Muscle layer of duodenum (tissue), 2 donors: ENCODE data around the gene BPNT1.

ENCODE experiments used
- H3K27ac ChIP-seq: one replicate; pipeline ENCODE4 v1.7.0; 2013; ENCODE audit warnings: mild to moderate bottlenecking, low read length
- H3K27me3 ChIP-seq: one replicate; pipeline ENCODE4 v1.7.0; 2013; ENCODE audit warnings: low read depth, mild to moderate bottlenecking, control low read depth, low read length
- H3K36me3 ChIP-seq, 2 donors: one replicate each; pipeline ENCODE4 v1.7.0; 2013; ENCODE audit warnings: low read length in 2 of 2, control low read depth in 1 of 2, mild to moderate bottlenecking in 1 of 2; ENCODE audit not compliant: insufficient read depth in 2 of 2, control insufficient read depth in 1 of 2
- H3K4me1 ChIP-seq, 2 donors: one replicate each; pipeline ENCODE4 v1.7.0; 2013; ENCODE audit warnings: low read length in 2 of 2, mild to moderate bottlenecking in 2 of 2, control low read depth in 1 of 2, moderate library complexity in 1 of 2; ENCODE audit not compliant: insufficient read depth in 2 of 2, control insufficient read depth in 1 of 2
- H3K4me3 ChIP-seq, 2 donors: one replicate each; pipeline ENCODE4 v1.7.0; 2013; ENCODE audit warnings: low read length in 2 of 2, low read depth in 1 of 2, mild to moderate bottlenecking in 1 of 2
- H3K9me3 ChIP-seq, 2 donors: one replicate each; pipeline ENCODE4 v1.7.0; 2013; ENCODE audit warnings: low read length in 2 of 2, control low read depth in 1 of 2, mild to moderate bottlenecking in 1 of 2; ENCODE audit not compliant: control insufficient read depth in 1 of 2
- donor health status: healthy.

BPNT1 gene

DNA sequence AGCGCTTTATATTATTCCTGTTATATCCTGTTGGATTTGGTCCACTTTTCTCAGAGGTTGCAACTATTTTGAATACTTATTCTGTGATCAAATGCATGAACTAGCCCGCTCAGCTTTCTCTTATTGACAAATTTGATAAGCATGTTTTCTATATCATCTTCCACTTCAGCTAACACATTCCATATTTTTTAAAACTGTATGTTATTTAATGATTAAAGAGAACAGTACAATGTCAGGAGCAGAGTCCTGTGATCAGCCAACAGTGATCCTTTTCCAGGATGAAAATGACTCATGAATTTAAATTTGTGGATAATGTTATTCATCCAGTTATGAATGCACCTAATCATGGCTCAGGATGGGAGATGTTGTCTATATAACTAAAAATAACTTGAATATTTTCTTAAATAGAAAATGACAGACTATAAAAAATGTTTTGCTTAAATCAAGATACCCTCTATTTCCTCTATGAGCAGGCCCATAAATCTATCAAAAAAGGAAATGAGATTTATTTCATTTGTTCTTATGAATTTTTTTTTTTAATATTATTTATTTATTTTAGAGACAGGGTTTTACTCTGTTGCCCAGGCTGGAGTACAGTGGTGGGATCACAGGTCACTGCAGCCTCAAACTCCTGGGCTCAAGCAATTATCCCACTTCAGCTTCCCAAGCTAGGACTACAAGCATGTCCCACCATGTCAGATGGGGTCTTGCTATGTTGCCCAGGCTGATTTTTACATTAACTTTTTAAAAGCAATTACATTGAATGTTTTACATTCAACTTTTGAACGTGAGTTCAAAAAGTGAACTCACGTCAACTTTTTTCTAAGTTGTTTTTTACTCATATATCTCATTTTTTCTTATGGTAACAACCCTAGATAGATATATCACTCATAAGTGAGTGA, 12.5 kb downstream of the BPNT1 start:
- peaks cover 15 to 21% of the 10 kb centered on the region in 2 donors for H3K36me3 ChIP-seq
- H3K4me3 ChIP-seq, result no peak overlapping the region
- no peaks in the 10 kb centered on the region for H3K4me1 ChIP-seq
- H3K9me3 ChIP-seq, result no peaks in the 10 kb centered on the region
- no peak overlapping the region for H3K27ac ChIP-seq
- no peaks in the 10 kb centered on the region for H3K27me3 ChIP-seq

DNA sequence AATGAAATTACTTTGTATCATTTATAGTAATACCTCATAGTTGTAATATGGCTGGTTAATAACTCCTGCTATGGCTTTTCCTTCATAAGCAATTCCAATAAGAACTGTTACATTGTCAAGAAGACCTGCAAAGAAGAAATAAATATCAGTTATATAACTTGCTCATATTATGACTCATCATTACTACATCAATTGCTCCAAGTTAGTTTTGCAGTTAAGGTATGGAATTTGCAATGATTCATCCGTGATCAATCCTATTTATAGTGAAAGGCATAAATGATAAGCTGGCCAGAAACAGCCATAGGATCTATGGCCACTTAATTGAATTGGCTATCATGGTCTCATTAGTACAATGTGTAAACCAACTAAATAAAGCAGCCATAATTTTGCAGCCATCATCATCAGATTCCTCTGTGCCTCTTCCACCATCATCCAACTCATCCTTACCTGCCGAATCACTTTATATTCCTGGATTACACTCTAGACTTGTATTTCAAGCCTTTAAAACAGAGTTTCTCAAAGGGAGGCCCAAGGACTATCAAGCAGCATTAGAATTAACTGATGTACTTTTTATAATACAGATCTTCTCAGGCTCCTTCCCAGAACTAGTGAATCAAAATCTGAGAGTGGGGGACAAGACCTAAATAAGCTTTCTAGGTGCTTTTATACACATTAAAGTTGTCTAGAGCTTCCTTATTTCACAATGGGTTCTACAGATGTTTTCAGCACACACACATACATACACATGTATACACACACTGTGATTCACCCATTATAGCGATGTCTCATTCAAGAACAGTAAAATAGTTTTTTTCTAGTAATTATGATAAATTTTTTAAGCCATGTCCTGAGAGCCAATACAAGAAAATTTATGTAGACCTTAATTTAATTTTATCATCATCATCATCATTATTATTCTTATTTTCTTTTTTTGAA, 22.1 kb downstream of the BPNT1 start:
- H3K4me3 ChIP-seq, result no peak overlapping the region
- peaks cover 32 to 40% of the 10 kb centered on the region in 2 donors for H3K36me3 ChIP-seq
- H3K27ac ChIP-seq, result no peak overlapping the region
- H3K9me3 ChIP-seq, result no peaks in the 10 kb centered on the region
- no peaks in the 10 kb centered on the region for H3K27me3 ChIP-seq
- no peaks in the 10 kb centered on the region for H3K4me1 ChIP-seq

DNA sequence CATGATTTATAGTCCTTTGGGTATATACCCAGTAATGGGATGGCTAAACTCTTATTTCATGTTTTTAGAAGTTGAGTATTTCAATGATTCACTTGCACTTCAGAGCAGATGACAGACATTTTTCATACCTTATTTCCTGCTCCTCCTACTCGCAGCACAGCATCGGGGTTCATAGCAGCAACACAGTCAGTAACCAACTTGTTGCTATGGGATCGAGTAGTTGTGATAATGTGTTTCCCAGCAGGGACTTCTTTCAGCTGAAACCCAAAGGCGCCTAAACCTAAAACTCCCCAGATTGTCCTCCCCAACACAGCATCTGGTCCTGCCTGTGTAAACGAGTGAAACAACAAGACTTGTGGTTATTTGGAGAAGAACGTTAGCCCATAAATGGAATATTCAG, 27.0 kb downstream of the BPNT1 start:
- Histone ChIP-seq H3K27me3 (no peaks in the 10 kb centered on the region), H3K27ac (no peak overlapping the region), H3K4me3 (no peak overlapping the region), H3K36me3 (peaks cover 35 to 41% of the 10 kb centered on the region in 2 donors), H3K9me3 (no peaks in the 10 kb centered on the region), H3K4me1 (no peaks in the 10 kb centered on the region)

DNA sequence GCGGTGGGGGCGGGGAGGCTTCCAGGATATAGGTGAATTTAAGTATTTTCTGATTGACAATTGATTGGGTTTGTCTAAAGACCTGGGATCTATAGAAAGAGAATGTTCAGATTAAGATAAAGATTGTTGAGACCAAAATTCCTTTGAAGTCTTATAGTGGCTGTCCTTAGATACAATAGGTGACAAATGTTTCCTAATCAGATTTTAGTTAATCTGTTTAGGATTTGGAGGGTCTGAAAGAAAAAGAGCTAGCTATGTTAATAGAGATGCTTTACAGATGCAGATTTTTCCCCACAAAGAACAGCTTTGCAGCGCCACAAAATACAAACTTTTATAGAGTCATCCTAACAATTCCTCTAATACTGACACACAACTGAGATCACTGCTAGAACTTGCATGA, 28.7 kb downstream of the BPNT1 start:
- Histone ChIP-seq H3K27me3 (no peaks in the 10 kb centered on the region), H3K9me3 (no peaks in the 10 kb centered on the region), H3K4me3 (no peak overlapping the region), H3K36me3 (peaks cover 21 to 32% of the 10 kb centered on the region in 2 donors), H3K27ac (no peak overlapping the region), H3K4me1 (no peaks in the 10 kb centered on the region)

DNA sequence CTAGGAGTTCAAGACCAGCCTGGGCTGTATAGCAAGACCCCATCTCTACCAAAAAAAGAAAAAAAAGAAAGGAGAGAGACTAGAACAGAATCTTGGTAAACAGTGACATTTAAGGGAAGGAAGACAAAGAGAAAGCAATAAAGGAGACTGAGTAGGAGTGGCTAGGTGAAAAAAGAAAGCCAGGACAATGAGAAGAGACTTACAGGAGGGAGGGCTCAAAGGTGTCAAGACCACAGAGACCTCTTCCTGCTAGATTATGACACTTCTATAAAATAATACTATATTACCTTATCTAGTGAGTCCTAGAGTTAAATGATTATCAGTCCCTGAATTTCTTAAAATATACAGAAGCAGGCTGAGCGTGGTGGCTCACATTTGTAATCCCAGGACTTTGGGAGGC, 33.2 kb downstream of the BPNT1 start:
- H3K4me1 ChIP-seq, result no peaks in the 10 kb centered on the region

DNA sequence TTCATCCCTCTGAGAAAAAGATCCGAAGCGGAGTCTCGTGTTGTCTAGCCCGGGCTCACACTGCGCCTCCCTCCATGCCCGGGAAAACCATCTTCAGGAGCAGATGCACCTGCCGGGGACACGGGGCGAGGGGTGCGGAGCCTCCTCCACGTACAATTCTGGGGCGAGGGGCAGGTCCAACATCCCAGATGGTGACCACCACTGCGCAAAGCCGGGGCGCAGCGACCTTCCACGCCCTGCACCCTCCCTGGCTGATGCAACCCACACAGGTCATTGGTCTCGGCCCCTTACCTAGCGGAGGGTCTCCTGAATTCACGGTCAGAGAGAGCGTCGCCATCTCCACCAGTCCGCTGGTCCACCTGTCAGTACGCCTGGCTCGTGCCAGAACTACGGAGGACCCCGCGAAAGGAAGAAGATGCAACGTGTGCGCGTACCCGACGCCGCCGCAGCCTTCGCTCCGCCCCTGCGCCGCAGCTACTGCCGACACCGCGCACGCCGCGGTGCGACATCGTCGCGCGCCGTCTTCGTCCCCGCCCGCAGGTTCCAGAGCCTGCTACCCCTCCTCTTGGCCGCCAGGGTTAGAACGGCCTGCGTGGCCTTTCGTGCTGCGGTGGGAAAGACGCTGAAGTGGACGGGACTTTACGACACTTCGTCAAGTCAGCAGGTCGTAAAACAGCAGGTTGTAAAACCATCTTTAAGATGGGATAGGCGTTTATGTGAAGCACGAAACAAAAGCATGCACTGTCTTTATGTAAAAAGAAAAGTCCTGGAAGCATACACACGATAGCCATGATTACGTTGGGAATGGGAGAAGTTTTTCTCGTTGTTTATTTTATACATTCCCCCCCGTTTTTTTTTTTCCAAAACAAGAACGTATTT, 43.3 kb downstream of the BPNT1 start, which contains the start of gene EPRS1:
EPRS1 (minus strand) TSS at position 454 of the 879 bp plus-strand sequence; CDS start at position 337, 117 bp downstream.
- peaks cover 0 to under 1% of the 10 kb centered on the region in 2 donors for H3K36me3 ChIP-seq
- peak within 1 kb of the TSS; percentile 75 for H3K27ac ChIP-seq
- H3K4me3 ChIP-seq, result peak within 1 kb of the TSS; percentile 58 to 85
- no peaks in the 10 kb centered on the region for H3K27me3 ChIP-seq
- H3K4me1 ChIP-seq, result peaks cover 0 to 8% of the 10 kb centered on the region in 2 donors
- no peaks in the 10 kb centered on the region for H3K9me3 ChIP-seq

More for the DNA sequence above, 33.2 kb downstream of the BPNT1 start:
- Histone ChIP-seq H3K9me3 (no peaks in the 10 kb centered on the region), H3K27ac (no peak overlapping the region), H3K27me3 (no peaks in the 10 kb centered on the region), H3K4me3 (no peak overlapping the region), H3K36me3 (peaks cover 8 to 11% of the 10 kb centered on the region in 2 donors)

DNA sequence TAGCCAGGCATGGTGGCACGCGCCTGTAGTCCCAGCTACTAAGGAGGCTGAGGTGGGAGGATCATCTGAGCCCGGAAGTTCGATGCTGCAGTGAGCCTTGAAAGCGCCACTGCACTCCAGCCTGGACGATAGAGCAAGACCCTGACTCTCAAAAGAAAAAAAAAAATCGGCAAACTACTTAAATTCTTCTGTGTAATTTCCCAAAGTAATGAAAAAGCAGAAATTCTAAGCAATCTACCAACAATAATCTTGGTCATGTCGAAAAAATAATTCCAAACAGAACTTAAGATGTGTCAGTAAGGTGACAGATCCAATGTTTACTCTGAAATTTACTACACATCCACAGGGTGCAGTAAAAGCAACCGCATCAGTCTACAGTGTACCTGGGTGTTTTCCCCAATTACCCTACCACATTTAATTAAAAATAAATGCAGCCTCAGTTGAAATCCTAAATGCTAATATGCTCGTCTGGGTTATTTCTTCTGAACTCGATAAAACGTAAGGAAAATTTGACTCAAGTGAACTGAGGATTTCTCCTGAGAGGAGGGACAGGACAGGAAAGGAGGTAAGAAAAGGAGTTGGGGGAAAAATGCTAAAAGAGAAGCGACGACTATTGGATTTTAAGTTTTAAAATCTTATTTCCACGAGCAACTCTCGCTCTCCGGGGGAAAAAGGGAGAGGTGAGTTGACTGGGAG, 44.1 kb downstream of the BPNT1 start:
- Histone ChIP-seq H3K4me3 (peak overlapping the region; percentile 58 to 85), H3K9me3 (no peaks in the 10 kb centered on the region), H3K27me3 (no peaks in the 10 kb centered on the region), H3K4me1 (peaks cover 0 to 8% of the 10 kb centered on the region in 2 donors), H3K36me3 (peaks cover 0 to 3% of the 10 kb centered on the region in 2 donors), H3K27ac (peak overlapping the region; percentile 75)

DNA sequence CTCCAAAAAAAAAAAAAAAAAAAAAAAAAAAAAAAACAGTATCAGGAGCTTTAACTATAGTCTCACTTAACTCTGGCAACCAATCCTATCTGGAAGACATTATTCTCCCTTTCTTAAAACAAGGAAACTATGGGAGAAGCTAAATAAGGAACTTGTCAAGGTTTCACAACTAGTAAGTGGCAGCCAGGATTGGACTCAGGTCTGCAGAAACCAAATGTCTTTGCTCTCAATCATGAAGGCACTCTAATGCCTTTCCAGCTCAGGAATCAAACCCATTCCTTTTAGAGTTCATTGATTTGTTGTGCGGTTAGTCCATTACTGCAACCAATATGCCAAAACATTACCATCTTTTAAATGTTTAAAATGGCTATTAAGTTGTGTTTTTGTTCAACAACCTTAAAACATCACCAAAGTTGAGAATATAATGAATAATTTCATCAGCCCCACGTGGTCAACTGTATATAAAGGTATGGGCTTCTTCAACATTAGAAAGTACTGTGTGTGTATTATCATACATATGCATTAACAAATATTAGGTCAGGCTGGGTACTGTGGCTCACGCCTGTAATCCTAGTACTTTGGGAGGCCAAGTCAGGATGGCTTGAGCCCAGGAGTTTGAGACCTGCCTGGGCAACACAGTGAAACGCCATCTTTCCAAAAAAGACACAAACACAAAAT, 44.8 kb downstream of the BPNT1 start:
- Histone ChIP-seq H3K9me3 (no peaks in the 10 kb centered on the region), H3K4me3 (peak overlapping the region; percentile 58 to 85), H3K27ac (peak overlapping the region; percentile 75), H3K4me1 (peaks cover 0 to 8% of the 10 kb centered on the region in 2 donors), H3K36me3 (peaks cover 0 to 8% of the 10 kb centered on the region in 2 donors), H3K27me3 (no peaks in the 10 kb centered on the region)

DNA sequence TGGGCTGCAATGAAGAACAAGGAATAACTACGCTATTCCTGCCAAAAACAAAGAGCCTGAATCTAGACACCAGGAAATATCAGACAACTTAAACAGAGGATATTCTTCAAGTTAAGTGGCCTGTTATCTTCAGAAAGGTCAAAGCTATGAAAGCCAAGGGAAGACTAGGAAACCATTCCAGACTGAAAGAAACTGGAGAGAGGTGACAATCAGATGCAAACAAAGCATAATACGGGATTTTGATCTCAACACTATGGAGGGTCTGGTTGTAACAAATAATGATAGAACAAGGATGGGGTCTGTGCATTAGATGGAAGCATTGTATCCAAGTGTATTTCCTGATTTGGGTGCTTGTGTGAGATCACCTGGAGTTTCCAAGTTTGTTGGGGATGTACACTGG, 45.9 kb downstream of the BPNT1 start:
- Histone ChIP-seq H3K9me3 (no peaks in the 10 kb centered on the region), H3K4me3 (no peak overlapping the region), H3K27ac (no peak overlapping the region)

More for the DNA sequence above, 45.9 kb downstream of the BPNT1 start:
- Histone ChIP-seq H3K36me3 (peaks cover 4 to 19% of the 10 kb centered on the region in 2 donors), H3K4me1 (peaks cover 0 to 8% of the 10 kb centered on the region in 2 donors), H3K27me3 (no peaks in the 10 kb centered on the region)
